ENCODE data around the gene OR52L1.
A peak's percentile ranks its signal among the peaks of the same experiment; 100 is the strongest.

OR52L1 gene

DNA sequence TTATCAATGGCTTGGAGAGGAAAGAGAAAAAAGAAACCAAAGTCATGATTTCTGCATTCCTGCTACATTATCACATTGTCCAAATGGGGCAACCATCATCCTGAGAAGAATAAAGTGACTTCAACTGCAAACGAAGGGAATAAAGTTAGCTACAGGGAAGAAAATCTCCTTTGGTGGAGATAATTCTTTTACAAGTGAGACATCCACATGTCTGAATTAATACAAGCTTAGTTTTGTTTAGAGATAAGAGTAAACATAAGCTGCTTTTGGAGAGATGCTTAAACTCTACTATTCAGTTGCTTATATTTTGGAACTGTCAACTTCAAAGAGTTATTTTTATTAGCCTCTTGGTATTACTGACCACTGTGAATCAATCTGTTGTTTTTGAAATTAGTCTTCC, at the start of gene OR52L1:
OR52L1 (minus strand) TSS at position 101 of the 400 bp plus-strand sequence; CDS start at position 46, 55 bp downstream.
- Mint-ChIP-seq H3K27ac (no peak within 1 kb of the TSS), H3K4me1 (no peaks in the 10 kb centered on the region), H3K27me3 (ENCODE audit: low read depth, poor library complexity) (peaks cover 22% of the 10 kb centered on the region), H3K4me3 (no peak within 1 kb of the TSS), H3K9me3 (no peaks in the 10 kb centered on the region), H3K36me3 (ENCODE audit: low read depth) (no peaks in the 10 kb centered on the region)
- no peak for TF ChIP-seq CTCF (IDR thresholded peaks at IDR 0.05)
- DNase-seq = no peak

GRCh38 chr11:6030708-6031405, 44.1 kb upstream of the OR52L1 start, which contains the start of gene OR56A1:
Gene OR56A1, minus strand, starts transcription at chr11:6030758. Its CDS starts 3,066 bp downstream, at chr11:6027692.
- no peaks in the 10 kb centered on the region for H3K4me1 Mint-ChIP-seq
- DNase-seq = no peak
- H3K36me3 Mint-ChIP-seq (ENCODE audit: low read depth) = no peaks in the 10 kb centered on the region
- peaks cover 3% of the 10 kb centered on the region for H3K27me3 Mint-ChIP-seq (ENCODE audit: low read depth, poor library complexity)
- TF ChIP-seq CTCF (IDR thresholded peaks at IDR 0.05) = no peak
- no peak within 1 kb of the TSS for H3K27ac Mint-ChIP-seq
- no peaks in the 10 kb centered on the region for H3K9me3 Mint-ChIP-seq
- no peak within 1 kb of the TSS for H3K4me3 Mint-ChIP-seq

DNA sequence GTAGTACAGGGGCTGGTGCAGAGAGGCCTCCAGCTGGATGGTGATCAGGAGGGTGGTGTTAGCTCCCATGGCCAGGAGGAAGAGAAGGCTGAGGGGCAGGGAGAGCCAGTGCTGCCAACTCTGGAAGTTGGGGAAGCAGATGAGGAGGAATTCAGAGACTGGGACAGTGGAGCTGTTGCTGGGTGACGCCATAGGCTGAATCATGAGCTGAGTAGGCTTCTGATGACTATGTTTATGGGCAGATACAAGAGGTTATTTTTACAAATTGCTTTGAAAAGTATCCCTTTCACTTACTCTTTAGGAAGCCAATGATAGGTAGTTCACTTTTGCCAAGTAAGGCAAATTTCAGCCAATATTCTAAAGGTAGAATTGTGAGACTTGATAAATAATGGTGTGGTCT, 40.7 kb upstream of the OR52L1 start:
- H3K27me3 Mint-ChIP-seq (ENCODE audit: low read depth, poor library complexity) = peaks cover 8% of the 10 kb centered on the region
- H3K36me3 Mint-ChIP-seq (ENCODE audit: low read depth) = no peaks in the 10 kb centered on the region
- no peak for TF ChIP-seq CTCF (IDR thresholded peaks at IDR 0.05)
- H3K4me3 Mint-ChIP-seq = no peak overlapping the region
- H3K27ac Mint-ChIP-seq = no peak overlapping the region
- no peaks in the 10 kb centered on the region for H3K4me1 Mint-ChIP-seq
- no peak for DNase-seq
- no peaks in the 10 kb centered on the region for H3K9me3 Mint-ChIP-seq

DNA sequence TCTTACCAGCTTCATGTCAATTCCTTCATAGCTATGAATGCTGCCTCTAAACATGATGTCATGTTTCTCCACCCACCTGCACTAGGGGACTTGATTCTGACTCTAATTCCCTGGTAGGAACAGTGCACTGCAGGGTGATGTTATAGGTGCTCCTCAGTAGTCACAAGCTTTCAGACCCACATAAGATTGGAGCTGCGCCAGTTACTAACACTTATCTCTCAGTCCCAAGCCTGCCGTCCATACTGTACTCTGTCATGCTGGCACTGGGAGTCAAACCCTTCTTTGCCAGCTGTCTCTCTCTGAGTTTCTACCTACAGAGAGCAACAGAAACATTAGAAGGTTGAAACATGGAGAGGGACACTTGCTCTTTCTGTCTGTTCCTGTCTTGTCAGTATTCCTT, 38.3 kb upstream of the OR52L1 start:
- no peak overlapping the region for H3K27ac Mint-ChIP-seq
- no peak for DNase-seq
- H3K27me3 Mint-ChIP-seq (ENCODE audit: low read depth, poor library complexity) = peaks cover 8% of the 10 kb centered on the region

GRCh38 chr11:6022956-6023355, 36.2 kb upstream of the OR52L1 start:
- no peaks in the 10 kb centered on the region for H3K4me1 Mint-ChIP-seq
- peak; percentile 59 for TF ChIP-seq CTCF (IDR thresholded peaks at IDR 0.05)
- H3K36me3 Mint-ChIP-seq (ENCODE audit: low read depth) = no peaks in the 10 kb centered on the region
- peaks cover 8% of the 10 kb centered on the region for H3K27me3 Mint-ChIP-seq (ENCODE audit: low read depth, poor library complexity)
- no peaks in the 10 kb centered on the region for H3K9me3 Mint-ChIP-seq
- DNase-seq = peak; percentile 12
- no peak overlapping the region for H3K27ac Mint-ChIP-seq
- no peak overlapping the region for H3K4me3 Mint-ChIP-seq

More for the DNA sequence above, 38.3 kb upstream of the OR52L1 start:
- Mint-ChIP-seq H3K4me3 (no peak overlapping the region), H3K36me3 (ENCODE audit: low read depth) (no peaks in the 10 kb centered on the region), H3K9me3 (no peaks in the 10 kb centered on the region), H3K4me1 (no peaks in the 10 kb centered on the region)
- TF ChIP-seq CTCF (IDR thresholded peaks at IDR 0.05) = no peak

GRCh38 chr11:6013042-6013441, 26.3 kb upstream of the OR52L1 start:
- H3K9me3 Mint-ChIP-seq = peaks cover 21% of the 10 kb centered on the region
- no peak overlapping the region for H3K4me3 Mint-ChIP-seq
- TF ChIP-seq CTCF (IDR thresholded peaks at IDR 0.05) = no peak
- H3K4me1 Mint-ChIP-seq = no peaks in the 10 kb centered on the region
- DNase-seq = no peak
- H3K36me3 Mint-ChIP-seq (ENCODE audit: low read depth) = no peaks in the 10 kb centered on the region
- H3K27ac Mint-ChIP-seq = no peak overlapping the region
- peaks cover 15% of the 10 kb centered on the region for H3K27me3 Mint-ChIP-seq (ENCODE audit: low read depth, poor library complexity)
